OCI-LY7 (cell line): ENCODE measurements around the gene TARS3. TPM values are rescaled to one million over a fixed set of nuclear protein-coding genes. Genes with fewer than 3 reads are reported as not detected.
"Not testable (repeated sequence)": the region's sequence is repeated elsewhere in the genome, so short reads cannot be mapped to it uniquely, and the experiment has no call there.

ENCODE experiments used
- BruUV-seq: library from RNA; stranded (reverse); fragments of 400-500 nt; replicated peaks from 2 replicates; lab custom pipeline; 2021; lab: Mats Ljungman, UMichigan
- CTCF ChIA-PET: fragments of 300-600 bp; sonication (Branson Sonifier 250); formaldehyde crosslinking; loops from one replicate; lab custom pipeline; 2022; ENCODE audit warnings: antibody characterized with exemption; ENCODE audit not compliant: unreplicated experiment; lab: Charles Lee
- POLR2A ChIA-PET: fragments of 300-600 bp; sonication (Branson Sonifier 250); formaldehyde crosslinking; loops from one replicate; lab custom pipeline; 2022; ENCODE audit warnings: antibody characterized with exemption; lab: Charles Lee
- DNase-seq: peaks from one replicate; pipeline ENCODE4 v3.0.0-alpha.2; 2015; ENCODE audit warnings: low spot score
- H2AFZ ChIP-seq: fragments of 200-600 bp; sonication (generic), shearing (Covaris generic); 2 replicates; pipeline ENCODE4 v1.6.1; 2014; ENCODE audit warnings: mild to moderate bottlenecking, antibody characterized with exemption, low read length, moderate library complexity
- H3K27ac ChIP-seq: fragments of 200-600 bp; sonication (generic); 2 replicates; pipeline ENCODE4 v1.5.1; 2014; ENCODE audit warnings: mixed run types, low read depth, mild to moderate bottlenecking, moderate library complexity, low read length, inconsistent platforms; ENCODE audit not compliant: poor library complexity, severe bottlenecking
- H3K36me3 ChIP-seq: fragments of 200-600 bp; sonication (generic); 2 replicates; pipeline ENCODE4 v1.6.1; 2014; ENCODE audit warnings: mild to moderate bottlenecking, antibody characterized with exemption, low read length, moderate library complexity, mixed read lengths; ENCODE audit not compliant: insufficient read depth
- H3K4me1 ChIP-seq: fragments of 200-600 bp; sonication (generic); 2 replicates; pipeline ENCODE4 v1.5.1; 2014; ENCODE audit warnings: mild to moderate bottlenecking, low read length; ENCODE audit not compliant: insufficient read depth, poor library complexity, severe bottlenecking
- H3K4me2 ChIP-seq: fragments of 200-600 bp; sonication (generic); 2 replicates; pipeline ENCODE4 v1.6.1; 2014; ENCODE audit warnings: mild to moderate bottlenecking, low read length
- H3K4me3 ChIP-seq: fragments of 200-600 bp; sonication (generic); 2 replicates; pipeline ENCODE4 v1.5.1; 2014; ENCODE audit warnings: mild to moderate bottlenecking, low read depth, low read length; ENCODE audit not compliant: poor library complexity, severe bottlenecking
- H3K79me2 ChIP-seq: fragments of 200-600 bp; sonication (generic); 2 replicates; pipeline ENCODE4 v1.6.1; 2016; ENCODE audit warnings: low read depth, mild to moderate bottlenecking, low read length, moderate library complexity, mixed read lengths; ENCODE audit not compliant: insufficient read depth
- H3K9me2 ChIP-seq: fragments of 200-600 bp; sonication (generic); 2 replicates; pipeline ENCODE4 v1.6.1; 2016; ENCODE audit warnings: mild to moderate bottlenecking, low read length, mixed read lengths; ENCODE audit not compliant: insufficient read depth
- H3K9me3 ChIP-seq: fragments of 200-600 bp; sonication (generic); 2 replicates; pipeline ENCODE4 v1.6.1; 2014; ENCODE audit warnings: mild to moderate bottlenecking, mixed run types, low read length, mixed read lengths
- H4K20me1 ChIP-seq: fragments of 200-600 bp; sonication (generic); 2 replicates; pipeline ENCODE4 v1.6.1; 2014; ENCODE audit warnings: mild to moderate bottlenecking, antibody characterized with exemption, low read length, moderate library complexity, mixed read lengths; ENCODE audit not compliant: insufficient read depth
- CTCF ChIP-seq: fragments of 200-600 bp; sonication (generic); conservative IDR thresholded peaks from 2 replicates; pipeline ENCODE4 v1.5.1; 2014; ENCODE audit warnings: mild to moderate bottlenecking, antibody characterized with exemption, low read length, moderate library complexity, mixed read lengths
- EZH2phosphoT487 ChIP-seq: fragments of 200-600 bp; sonication (generic); IDR thresholded peaks from 2 replicates; pipeline ENCODE4 v1.6.1; 2018; ENCODE audit warnings: low read depth, borderline replicate concordance, mild to moderate bottlenecking, mixed run types, antibody characterized with exemption, low read length, moderate library complexity, mixed read lengths
- intact Hi-C: fragments of 100-400 bp; cut with micrococcal nuclease; formaldehyde crosslinking; loops from one replicate; pipeline ENCODE4 v1.10.0; 2022; ENCODE audit not compliant: unreplicated experiment
- total RNA-seq, 2 experiments: library from RNA; depleted of rRNA in 1 of 2; stranded (reverse); fragments of >200 nt in 1 of 2; shearing (Covaris generic) in 1 of 2; gene quantifications; 2 replicates each; pipeline ENCODE4 v1.2.3, GENCODE V29; 2014 to 2022

The TARS3 gene
- total RNA-seq, 2 experiments from 2014 or later, result 7.1 to 11.0 TPM

GRCh38 chr15:101772921-101773320 is 48.6 kb upstream of the TARS3 start:
- Histone ChIP-seq H3K27ac (no peak overlapping the region), H3K79me2 (no peaks in the 10 kb centered on the region), H3K4me1 (no peaks in the 10 kb centered on the region), H3K4me3 (no peak overlapping the region), H3K36me3 (no peaks in the 10 kb centered on the region), H3K4me2 (no peak overlapping the region), H3K9me2 (no peaks in the 10 kb centered on the region), H2AFZ (no peak overlapping the region), H3K9me3 (no peaks in the 10 kb centered on the region), H4K20me1 (no peaks in the 10 kb centered on the region)
- DNase-seq, result no peak
- TF ChIP-seq CTCF, result no peak
- no peak for TF ChIP-seq EZH2phosphoT487
- BruUV-seq, result no TSS peak
- ChIA-PET CTCF (no interaction called here), POLR2A (no interaction called here)
- intact Hi-C loops, result no loop called here

DNA sequence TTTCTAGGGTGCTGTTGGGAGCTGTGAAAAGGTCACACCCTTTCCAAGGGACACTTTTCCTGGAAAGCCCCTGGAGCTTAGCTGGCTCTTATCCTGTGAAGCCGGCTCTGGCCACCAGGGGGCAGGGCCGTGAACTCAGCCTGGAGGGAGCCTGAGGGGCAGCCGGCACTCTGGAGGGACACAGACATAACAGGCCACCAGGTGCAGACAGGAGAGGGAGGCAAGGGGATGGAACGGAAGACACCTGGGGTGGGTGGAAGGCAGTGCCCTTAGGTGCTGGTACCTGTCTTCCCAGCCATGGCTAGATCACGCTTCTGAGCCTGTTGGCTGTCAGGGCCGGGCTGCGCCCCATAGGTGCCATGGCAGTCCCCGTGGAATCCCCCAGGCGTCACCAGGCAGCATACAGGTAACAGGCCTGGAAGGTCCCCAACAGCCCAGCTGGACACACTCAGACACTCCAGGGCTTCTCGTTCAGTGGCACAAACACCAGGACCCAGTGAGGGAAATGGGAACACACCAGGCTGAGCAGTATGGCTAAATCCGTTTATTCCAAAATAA is 42.9 kb upstream of the TARS3 start:
- POLR2A ChIA-PET, intact Hi-C loops, BruUV-seq: not testable (repeated sequence)

DNA sequence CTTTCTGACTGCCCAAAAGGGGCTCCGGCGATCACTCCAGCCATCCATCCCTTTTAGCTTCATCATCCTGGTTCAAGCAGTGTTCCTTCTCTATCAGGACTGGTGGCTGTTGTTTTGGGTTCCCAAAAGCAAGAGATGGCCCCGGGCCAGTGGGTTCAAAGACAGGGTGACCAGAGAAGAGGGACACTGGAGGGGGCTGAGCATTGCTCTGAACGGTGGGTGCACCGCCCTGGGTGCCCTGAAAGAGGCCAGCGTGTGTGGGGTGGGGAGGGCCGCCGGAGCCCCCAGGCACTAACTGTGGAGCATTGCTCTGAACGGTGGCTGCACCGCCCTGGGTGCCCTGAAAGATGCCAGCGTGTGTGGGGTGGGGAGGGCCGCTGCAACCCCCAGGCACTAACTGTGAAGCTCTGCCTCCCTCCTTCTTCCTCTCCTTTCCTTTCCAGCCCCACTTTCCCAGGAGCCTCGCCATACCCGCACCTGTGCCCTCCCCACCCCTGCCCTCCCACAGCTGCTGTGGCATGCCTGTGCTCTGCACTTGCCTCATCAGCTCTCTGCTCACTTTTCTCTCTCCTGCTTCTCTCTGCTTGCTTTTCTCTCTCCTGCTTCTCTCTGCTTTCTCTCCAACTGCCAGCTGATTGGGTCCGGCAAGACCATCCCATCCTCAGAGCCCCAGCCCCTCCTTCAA is 41.6 kb upstream of the TARS3 start:
- H3K27ac ChIP-seq, result no peak overlapping the region
- TF ChIP-seq EZH2phosphoT487 (no peak), CTCF (no peak)
- no peak for DNase-seq
- intact Hi-C loops, result no loop called here
- no TSS peak for BruUV-seq
- H3K9me3 ChIP-seq, result no peaks in the 10 kb centered on the region
- H3K9me2 ChIP-seq, result no peaks in the 10 kb centered on the region
- ChIA-PET POLR2A (no interaction called here), CTCF (no interaction called here)
- H2AFZ ChIP-seq, result no peak overlapping the region
- no peak overlapping the region for H3K4me3 ChIP-seq
- no peaks in the 10 kb centered on the region for H3K4me1 ChIP-seq
- no peaks in the 10 kb centered on the region for H3K36me3 ChIP-seq
- H4K20me1 ChIP-seq, result no peaks in the 10 kb centered on the region
- H3K79me2 ChIP-seq, result no peaks in the 10 kb centered on the region
- H3K4me2 ChIP-seq, result no peak overlapping the region

More for the DNA sequence above, 42.9 kb upstream of the TARS3 start:
- H4K20me1 ChIP-seq, H3K4me1 ChIP-seq, H2AFZ ChIP-seq, H3K4me3 ChIP-seq, H3K27ac ChIP-seq, H3K9me3 ChIP-seq, CTCF ChIA-PET, H3K9me2 ChIP-seq, H3K79me2 ChIP-seq, H3K4me2 ChIP-seq, DNase-seq, H3K36me3 ChIP-seq: not testable (repeated sequence)

- H3K79me2 ChIP-seq, H3K27ac ChIP-seq, H4K20me1 ChIP-seq, H3K9me3 ChIP-seq, H3K4me2 ChIP-seq, DNase-seq, H3K4me1 ChIP-seq, intact Hi-C loops, H3K9me2 ChIP-seq, H3K36me3 ChIP-seq, H2AFZ ChIP-seq, CTCF ChIA-PET, H3K4me3 ChIP-seq, POLR2A ChIA-PET, BruUV-seq: not testable (repeated sequence)
Observed at GRCh38 chr15:101765340-101765671, 41.0 kb upstream of the TARS3 start.

GRCh38 chr15:101764669-101765339 is 40.5 kb upstream of the TARS3 start:
- H3K79me2 ChIP-seq, intact Hi-C loops, POLR2A ChIA-PET, H3K4me3 ChIP-seq, BruUV-seq, DNase-seq, H3K4me2 ChIP-seq, H3K4me1 ChIP-seq, H3K27ac ChIP-seq, H4K20me1 ChIP-seq, H2AFZ ChIP-seq, H3K9me3 ChIP-seq, CTCF ChIA-PET, H3K36me3 ChIP-seq, H3K9me2 ChIP-seq: not testable (repeated sequence)
